ENCODE results near the gene MYT1. TPM values are rescaled to one million over a fixed set of nuclear protein-coding genes. Genes with fewer than 3 reads are reported as not detected.

MYT1 gene
- total RNA-seq, 4 donors from 2014 or later, result 0.34 TPM; not detected in 3

DNA sequence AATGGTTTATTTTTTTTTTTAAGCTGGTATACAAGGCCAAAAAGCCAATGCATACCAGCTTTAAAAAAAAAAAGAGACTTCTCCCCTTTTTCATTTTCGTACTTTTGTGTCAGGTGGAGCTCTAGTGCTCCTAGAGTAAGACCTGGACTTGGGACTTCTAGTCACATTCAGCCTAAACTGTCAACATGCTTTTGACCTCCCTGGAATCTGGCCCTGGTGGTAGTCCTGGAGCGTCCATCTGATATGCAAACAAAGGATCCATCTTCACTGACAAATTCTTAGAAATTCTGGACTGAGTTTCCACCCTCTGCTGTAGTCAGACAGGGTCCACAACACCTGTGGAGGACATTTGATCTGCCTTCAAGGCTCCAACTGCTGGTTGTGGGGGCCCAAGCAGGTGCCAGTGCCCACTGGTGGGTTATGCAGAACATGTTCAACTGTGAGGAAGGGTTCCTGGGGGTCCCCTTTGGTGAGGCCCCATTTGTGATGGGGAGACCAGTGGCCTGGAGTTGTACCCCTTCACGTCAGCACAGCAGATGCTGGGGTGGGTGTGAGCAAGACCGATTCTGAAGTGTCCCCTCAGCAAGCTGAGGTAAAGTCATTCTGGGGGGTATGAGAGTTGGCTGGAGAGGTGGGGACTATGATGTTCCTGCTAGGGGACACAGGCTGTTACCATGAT, 78.7 kb downstream of the MYT1 start:
- peaks cover 29% of the 10 kb centered on the region for H3K27me3 ChIP-seq
- no peak for TF ChIP-seq EP300 (IDR thresholded peaks at IDR 0.05)
- TF ChIP-seq POLR2A (IDR thresholded peaks at IDR 0.05), result no peak
- TF ChIP-seq POLR2AphosphoS5 (IDR thresholded peaks at IDR 0.05), result no peak
- TF ChIP-seq CTCF (IDR thresholded peaks at IDR 0.05), result no peak
- H3K9me3 ChIP-seq, result no peaks in the 10 kb centered on the region
- no peaks in the 10 kb centered on the region for H3K36me3 ChIP-seq
- H3K27ac ChIP-seq, result no peak overlapping the region
- peak in 1 of 2 donors; percentile 38 for DNase-seq (ENCODE audit: low spot score in 2 of 2)
- H3K4me1 ChIP-seq, result no peaks in the 10 kb centered on the region
- 92% methylated on average over 4 of the region's 4 CpGs for WGBS
- H3K4me3 ChIP-seq, result no peak overlapping the region

DNA sequence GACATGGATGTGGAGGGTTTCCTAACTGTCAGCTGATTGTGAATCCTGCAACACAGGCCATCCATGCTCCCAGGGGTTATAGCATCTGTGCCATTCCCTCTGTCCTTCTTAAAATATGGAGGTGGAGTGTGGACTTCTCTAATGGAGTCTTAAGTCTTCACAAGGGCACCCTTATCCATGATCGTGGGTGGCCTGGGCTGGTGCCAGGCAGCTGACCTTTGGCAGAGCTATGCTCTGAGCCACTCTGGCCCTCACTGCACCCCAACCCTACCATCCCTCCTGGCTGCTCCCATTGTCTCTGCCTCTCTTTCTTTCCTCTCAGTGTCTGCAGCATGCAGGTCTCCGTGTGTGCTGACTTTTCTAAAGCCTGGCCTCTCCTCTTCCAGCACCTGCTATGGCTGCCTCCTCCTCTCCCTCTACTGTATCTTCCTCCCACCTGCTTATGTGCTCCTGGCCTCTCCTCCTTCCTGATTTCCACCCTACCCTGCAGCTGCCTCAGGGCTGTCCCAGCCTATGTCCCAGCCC, 80.1 kb downstream of the MYT1 start:
- no peaks in the 10 kb centered on the region for H3K4me1 ChIP-seq
- 81% methylated on average over 2 of the region's 2 CpGs for WGBS
- H3K4me3 ChIP-seq, result no peak overlapping the region
- peak in 1 of 2 donors; percentile 48 for DNase-seq (ENCODE audit: low spot score in 2 of 2)
- TF ChIP-seq CTCF (IDR thresholded peaks at IDR 0.05), result no peak
- TF ChIP-seq POLR2A (IDR thresholded peaks at IDR 0.05), result no peak
- TF ChIP-seq POLR2AphosphoS5 (IDR thresholded peaks at IDR 0.05), result no peak
- no peak for TF ChIP-seq EP300 (IDR thresholded peaks at IDR 0.05)
- H3K27me3 ChIP-seq, result peaks cover 32% of the 10 kb centered on the region
- no peak overlapping the region for H3K27ac ChIP-seq
- no peaks in the 10 kb centered on the region for H3K36me3 ChIP-seq
- H3K9me3 ChIP-seq, result no peaks in the 10 kb centered on the region

DNA sequence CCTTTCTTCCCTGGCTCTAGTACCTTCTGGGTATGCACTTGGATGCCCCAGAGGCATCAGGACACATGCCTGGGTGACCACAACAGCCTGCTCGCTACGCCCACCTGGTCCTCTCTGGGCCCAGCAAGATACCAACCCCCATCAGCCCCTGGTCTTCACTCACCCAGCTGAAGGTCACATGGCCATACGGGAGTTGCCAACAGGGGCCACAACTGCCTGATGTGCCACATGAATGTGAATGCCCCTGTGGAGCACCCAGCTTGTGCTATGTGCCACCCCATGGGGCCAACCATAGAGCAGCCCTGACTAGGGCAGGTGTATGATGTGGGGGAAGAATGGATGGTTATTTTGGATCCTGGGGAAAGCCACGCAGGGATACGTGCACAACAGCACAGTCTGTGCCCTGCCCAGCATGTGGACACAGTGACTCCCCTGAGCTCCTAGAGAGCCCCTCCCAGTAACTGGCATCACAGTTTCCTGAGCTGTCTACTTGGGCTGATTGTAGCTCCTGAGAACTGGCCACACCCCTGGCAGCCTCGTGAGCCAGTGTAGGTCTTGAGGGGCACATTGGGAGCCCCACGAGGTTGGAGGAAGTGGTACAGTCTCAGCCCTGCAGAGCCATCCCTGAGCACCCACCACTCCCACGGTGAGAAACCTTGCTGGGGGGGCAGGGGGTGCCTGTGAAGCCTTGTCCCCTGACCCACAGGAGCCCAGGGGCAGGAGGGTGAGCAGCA, 80.8 kb downstream of the MYT1 start:
- Histone ChIP-seq H3K9me3 (no peaks in the 10 kb centered on the region), H3K4me3 (no peak overlapping the region), H3K4me1 (no peaks in the 10 kb centered on the region), H3K27ac (no peak overlapping the region), H3K27me3 (peaks cover 32% of the 10 kb centered on the region), H3K36me3 (no peaks in the 10 kb centered on the region)
- DNase-seq (ENCODE audit: low spot score in 2 of 2), result peak in 1 of 2 donors; percentile 47
- 76% methylated on average over 5 of the region's 8 CpGs for WGBS
- no peak for TF ChIP-seq POLR2A (IDR thresholded peaks at IDR 0.05)
- TF ChIP-seq POLR2AphosphoS5 (IDR thresholded peaks at IDR 0.05), result no peak
- TF ChIP-seq EP300 (IDR thresholded peaks at IDR 0.05), result no peak
- TF ChIP-seq CTCF (IDR thresholded peaks at IDR 0.05), result no peak

- Histone ChIP-seq H3K9me3 (no peaks in the 10 kb centered on the region), H3K4me3 (no peak overlapping the region), H3K36me3 (no peaks in the 10 kb centered on the region), H3K27me3 (peaks cover 32% of the 10 kb centered on the region), H3K27ac (no peak overlapping the region), H3K4me1 (no peaks in the 10 kb centered on the region)
- no peak for TF ChIP-seq EP300 (IDR thresholded peaks at IDR 0.05)
- TF ChIP-seq POLR2A (IDR thresholded peaks at IDR 0.05), result no peak
- no peak for TF ChIP-seq POLR2AphosphoS5 (IDR thresholded peaks at IDR 0.05)
- TF ChIP-seq CTCF (IDR thresholded peaks at IDR 0.05), result no peak
- DNase-seq (ENCODE audit: low spot score in 2 of 2), result peak in 1 of 2 donors; percentile 40
- 88% methylated on average over 9 of the region's 9 CpGs for WGBS
Observed at GRCh38 chr20:64245746-64246595, 81.7 kb downstream of the MYT1 start.
